GM12865 (cell line): Measurements from ENCODE around the gene CA10.

ENCODE experiments used
- DNase-seq: peaks from one replicate; pipeline ENCODE4 v3.0.0; 2010; ENCODE audit warnings: low read depth
- H3K4me3 ChIP-seq: 2 replicates; pipeline ENCODE4 v1.5.1; 2011; ENCODE audit warnings: mild to moderate bottlenecking, low read depth, low read length, control low read depth
- TF ChIP-seq, protein P1 (sequence below): IDR thresholded peaks from 2 replicates; pipeline ENCODE4 v1.5.1; 2011; ENCODE audit warnings: low read length, control low read depth, low read depth, inconsistent platforms; ENCODE audit not compliant: insufficient read depth; ENCODE audit errors: missing control alignments

Gene CA10

GRCh38 chr17:52154466-52154865 lies 4.0 kb downstream of the CA10 start:
- no peak for DNase-seq
- H3K4me3 ChIP-seq, result no peak overlapping the region
- TF ChIP-seq, protein P1, sequence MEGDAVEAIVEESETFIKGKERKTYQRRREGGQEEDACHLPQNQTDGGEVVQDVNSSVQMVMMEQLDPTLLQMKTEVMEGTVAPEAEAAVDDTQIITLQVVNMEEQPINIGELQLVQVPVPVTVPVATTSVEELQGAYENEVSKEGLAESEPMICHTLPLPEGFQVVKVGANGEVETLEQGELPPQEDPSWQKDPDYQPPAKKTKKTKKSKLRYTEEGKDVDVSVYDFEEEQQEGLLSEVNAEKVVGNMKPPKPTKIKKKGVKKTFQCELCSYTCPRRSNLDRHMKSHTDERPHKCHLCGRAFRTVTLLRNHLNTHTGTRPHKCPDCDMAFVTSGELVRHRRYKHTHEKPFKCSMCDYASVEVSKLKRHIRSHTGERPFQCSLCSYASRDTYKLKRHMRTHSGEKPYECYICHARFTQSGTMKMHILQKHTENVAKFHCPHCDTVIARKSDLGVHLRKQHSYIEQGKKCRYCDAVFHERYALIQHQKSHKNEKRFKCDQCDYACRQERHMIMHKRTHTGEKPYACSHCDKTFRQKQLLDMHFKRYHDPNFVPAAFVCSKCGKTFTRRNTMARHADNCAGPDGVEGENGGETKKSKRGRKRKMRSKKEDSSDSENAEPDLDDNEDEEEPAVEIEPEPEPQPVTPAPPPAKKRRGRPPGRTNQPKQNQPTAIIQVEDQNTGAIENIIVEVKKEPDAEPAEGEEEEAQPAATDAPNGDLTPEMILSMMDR, result no peak

- DNase-seq, result no peak
- TF ChIP-seq, protein P1, result no peak
- no peak overlapping the region for H3K4me3 ChIP-seq
These were observed 7.6 kb downstream of the CA10 start for GRCh38 chr17:52150935-52151334.

- DNase-seq, result no peak
- H3K4me3 ChIP-seq, result no peak overlapping the region
- TF ChIP-seq, protein P1, result no peak
These were observed 8.9 kb downstream of the CA10 start for GRCh38 chr17:52149626-52150025.

- H3K4me3 ChIP-seq, result no peak overlapping the region
- TF ChIP-seq, protein P1, result no peak
- DNase-seq, result no peak
These were observed 9.6 kb downstream of the CA10 start for GRCh38 chr17:52148969-52149351.

GRCh38 chr17:52148288-52148968 lies 10.1 kb downstream of the CA10 start:
- H3K4me3 ChIP-seq, result no peak overlapping the region
- no peak for DNase-seq
- TF ChIP-seq, protein P1, result no peak

- peak; percentile 41 for DNase-seq
- no peak overlapping the region for H3K4me3 ChIP-seq
- TF ChIP-seq, protein P1, result no peak
These were observed 10.6 kb downstream of the CA10 start for GRCh38 chr17:52147872-52148271.

GRCh38 chr17:52147431-52147830 lies 11.1 kb downstream of the CA10 start:
- DNase-seq, result peak; percentile 14
- H3K4me3 ChIP-seq, result no peak overlapping the region
- TF ChIP-seq, protein P1, result no peak
